Left kidney (tissue), 2 donors: Measurements from ENCODE around the gene HRC. TPM values are rescaled to one million over a fixed set of nuclear protein-coding genes. Genes with fewer than 3 reads are reported as not detected.
A peak's percentile ranks its signal among the peaks of the same experiment; 100 is the strongest.
"Not testable (repeated sequence)": the region's sequence is repeated elsewhere in the genome, so short reads cannot be mapped to it uniquely, and the experiment has no call there.

ENCODE experiments used
- DNase-seq: peaks from one replicate; pipeline ENCODE4 v3.0.0-alpha.2; 2013
- polyA plus RNA-seq: library from polyadenylated mRNA; unstranded; fragments of 120-200 nt; gene quantifications from one replicate; pipeline ENCODE4 v1.2.1, GENCODE V29; 2013; ENCODE audit not compliant: insufficient read length

Gene HRC
- polyA plus RNA-seq, 1 donor: 22.9 TPM

- DNase-seq: no peak
Observed at GRCh38 chr19:49140951-49141350, 14.2 kb downstream of the HRC start.

- no peak for DNase-seq
Observed at GRCh38 chr19:49136771-49137171, 18.4 kb downstream of the HRC start.

- DNase-seq: no peak
Observed at GRCh38 chr19:49135686-49136085, 19.5 kb downstream of the HRC start.

- peak; percentile 81 for DNase-seq
Observed at GRCh38 chr19:49133621-49134454, 21.4 kb downstream of the HRC start.

- DNase-seq: no peak
Observed at GRCh38 chr19:49132974-49133609, 22.1 kb downstream of the HRC start.

GRCh38 chr19:49130325-49130724 lies 24.9 kb downstream of the HRC start:
- DNase-seq: no peak

DNA sequence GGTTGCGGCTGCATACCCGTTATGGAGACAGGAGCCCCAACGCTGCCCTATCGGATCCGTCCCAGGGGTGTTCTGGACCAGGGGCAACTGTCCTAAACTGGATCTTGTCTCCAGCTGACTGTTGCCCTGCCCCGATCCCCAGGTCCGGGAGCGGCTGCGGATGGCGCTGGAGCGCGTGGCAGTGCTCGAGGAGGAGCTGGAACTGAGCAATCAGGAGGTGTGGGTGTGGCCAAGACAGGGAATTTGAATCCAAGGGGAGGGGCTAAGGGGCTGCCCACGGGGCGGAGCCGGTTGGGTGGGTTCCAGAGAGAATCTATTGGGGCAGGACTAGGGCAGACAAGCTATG lies 26.0 kb downstream of the HRC start:
- no peak for DNase-seq

GRCh38 chr19:49128545-49129237 lies 26.5 kb downstream of the HRC start:
- DNase-seq: no peak

- DNase-seq: peak; percentile 95
Observed at GRCh38 chr19:49127674-49128544, 27.3 kb downstream of the HRC start.

DNA sequence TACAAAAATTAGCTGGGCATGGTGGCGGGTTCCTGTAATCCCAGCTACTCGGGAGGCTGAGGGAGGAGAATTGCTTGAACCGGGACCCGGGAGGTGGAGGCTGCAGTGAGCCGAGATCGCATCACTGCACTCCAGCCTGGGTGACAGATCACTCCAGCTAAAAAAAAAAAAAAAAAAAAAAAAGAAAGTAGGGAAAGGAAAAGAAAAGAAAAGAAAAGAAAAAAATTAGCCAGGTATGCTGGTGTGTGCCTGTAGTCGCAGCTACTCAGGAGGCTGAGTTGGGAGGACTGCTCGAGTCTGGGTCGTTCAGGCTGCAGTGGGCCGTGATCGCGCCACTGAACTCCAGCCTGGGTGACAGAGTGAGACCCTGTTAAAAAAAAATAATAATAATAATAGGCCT lies 28.0 kb downstream of the HRC start:
- not testable (repeated sequence) for DNase-seq

GRCh38 chr19:49126575-49126974 lies 28.6 kb downstream of the HRC start:
- no peak for DNase-seq

DNA sequence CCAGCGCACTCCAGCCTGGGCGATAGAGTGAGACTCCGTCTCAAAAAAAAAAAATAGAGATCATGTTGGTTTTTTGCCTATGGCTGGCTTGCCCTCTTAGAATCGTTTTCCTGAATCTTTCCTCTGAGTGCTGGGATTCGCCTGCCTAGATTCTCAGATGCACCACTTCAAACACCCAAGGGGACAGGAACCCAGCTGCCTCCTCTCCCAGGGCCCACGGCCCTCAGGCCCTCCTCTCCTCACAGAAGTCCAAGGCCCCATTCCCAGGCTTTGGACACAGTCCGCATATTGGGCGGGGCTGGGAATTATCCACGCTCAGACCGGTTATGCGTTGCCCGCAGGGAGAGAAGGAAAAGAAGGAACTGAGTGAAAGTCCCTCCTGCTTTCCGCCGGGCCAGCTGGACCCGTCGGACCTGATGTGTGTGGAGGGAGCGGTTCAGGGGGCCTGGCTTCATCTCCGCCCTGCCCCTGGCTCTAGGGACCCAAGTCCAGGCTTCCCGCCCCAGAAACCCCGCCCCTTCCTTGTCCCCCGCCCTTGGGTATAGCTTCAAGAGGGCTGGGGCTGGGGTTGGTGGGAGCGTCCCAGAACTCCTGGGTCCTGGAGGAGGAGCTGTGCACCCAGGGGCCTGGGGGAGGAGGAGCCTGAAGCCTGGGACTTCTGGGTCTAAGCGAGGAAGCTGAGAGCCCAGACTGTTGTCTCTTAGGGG lies 30.0 kb downstream of the HRC start:
- DNase-seq: no peak

- not testable (repeated sequence) for DNase-seq
Observed at GRCh38 chr19:49123285-49123684, 31.9 kb downstream of the HRC start.

DNA sequence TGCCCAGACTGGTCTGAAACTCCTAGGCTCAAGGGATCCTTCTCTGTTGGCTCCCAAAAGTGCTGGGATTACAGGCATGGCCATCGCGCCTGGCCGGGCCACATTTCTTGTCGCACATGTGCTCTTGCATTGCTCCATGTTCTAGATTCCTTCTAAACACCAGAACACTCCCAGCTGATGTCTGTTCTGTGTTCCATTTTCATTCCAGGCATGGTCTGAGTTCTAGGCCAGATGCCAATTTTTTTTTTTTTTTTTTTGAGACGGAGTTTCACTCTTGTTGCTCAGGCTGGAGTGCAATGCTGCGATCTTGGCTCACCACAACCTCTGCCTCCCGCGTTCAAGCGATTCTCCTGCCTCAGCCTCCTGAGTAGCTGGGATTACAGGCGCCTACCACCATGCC lies 33.4 kb downstream of the HRC start:
- not testable (repeated sequence) for DNase-seq

GRCh38 chr19:49120868-49121267 lies 34.3 kb downstream of the HRC start:
- no peak for DNase-seq

DNA sequence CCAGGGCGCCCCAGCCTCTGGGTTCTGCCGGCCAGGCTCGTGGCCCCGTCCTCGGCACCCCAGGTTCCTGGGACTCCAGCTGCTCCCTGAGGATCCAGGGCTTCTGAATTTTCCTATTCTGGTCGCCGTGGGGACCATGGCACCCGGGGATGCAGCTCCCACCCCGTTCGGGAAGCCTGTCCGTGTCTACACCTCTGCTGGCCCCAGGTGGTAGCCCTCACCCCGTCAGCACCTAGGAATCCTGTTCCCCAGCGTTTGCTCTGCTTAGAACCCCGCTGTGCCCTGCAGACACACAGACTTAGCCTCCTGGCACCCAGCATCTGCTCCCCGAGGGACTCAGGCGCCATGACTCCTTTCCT lies 34.9 kb downstream of the HRC start:
- DNase-seq: no peak

DNA sequence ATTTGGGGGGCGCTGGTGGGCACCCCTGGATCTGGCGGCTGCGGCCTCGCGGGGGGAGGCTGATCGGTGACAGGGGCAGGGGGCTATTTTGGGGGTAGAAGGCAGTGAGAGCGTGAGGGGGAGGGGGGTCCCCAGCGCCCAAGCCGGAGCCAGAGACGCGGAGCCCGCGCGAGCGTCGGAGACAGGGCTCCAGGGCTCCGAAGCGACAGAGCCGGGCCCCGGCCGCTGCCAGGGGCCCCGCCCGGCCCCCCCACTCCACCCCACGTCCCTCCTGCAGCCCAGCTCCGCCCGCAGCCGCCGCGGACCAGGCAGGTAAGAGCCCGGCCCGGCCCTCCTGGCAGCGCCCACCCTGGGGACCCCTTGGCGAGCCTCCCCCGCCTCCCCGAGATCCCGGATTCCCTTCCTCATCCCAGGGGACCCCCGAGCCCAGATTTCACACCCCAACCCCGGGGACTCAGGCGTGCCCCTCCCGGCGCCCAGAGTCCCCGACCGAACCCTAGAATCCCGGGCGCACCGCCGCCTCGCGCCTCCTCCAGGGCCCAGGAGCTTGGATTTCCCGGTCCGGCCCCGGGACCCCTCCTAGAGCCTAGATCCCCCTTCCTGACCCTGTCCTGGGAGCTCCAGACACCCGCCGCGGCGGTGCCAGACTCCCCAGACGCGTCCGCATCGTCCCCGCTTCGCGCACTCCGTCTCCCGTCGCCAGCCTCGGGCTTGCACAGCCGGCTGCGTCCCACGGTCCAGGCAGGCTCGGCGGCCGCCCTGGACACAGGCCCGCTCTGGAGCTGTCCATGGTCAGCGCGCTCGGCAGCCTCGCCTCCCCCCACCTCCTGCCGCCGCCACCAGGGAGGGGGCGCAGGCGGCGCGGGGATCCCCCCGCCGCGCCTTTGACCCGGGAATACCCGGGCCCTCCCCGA lies 35.5 kb downstream of the HRC start, which contains the start of gene PPFIA3:
TSS of gene PPFIA3 (plus strand) at position 134 of the 914 bp plus-strand sequence. CDS start 8,330 bp downstream, outside the sequence.
- peak; percentile 65 for DNase-seq

GRCh38 chr19:49118565-49119410 lies 36.4 kb downstream of the HRC start, which contains the start of gene C19orf73:
Gene C19orf73, minus strand, starts transcription at chr19:49119143. Its CDS starts 121 bp downstream, at chr19:49119022.
- peak; percentile 92 for DNase-seq
